GM21390 (cell line): ENCODE results near the gene LITAF.
A peak's percentile ranks its signal among the peaks of the same experiment; 100 is the strongest.
"Not testable (repeated sequence)": the region's sequence is repeated elsewhere in the genome, so short reads cannot be mapped to it uniquely, and the experiment has no call there.

Source experiments
- ATAC-seq: cut with Tn5 transposase; IDR thresholded peaks from one replicate; pipeline ENCODE4 v1.9.1; 2021; ENCODE audit not compliant: unreplicated experiment

LITAF gene

GRCh38 chr16:11576427-11577289 is 10.1 kb downstream of the LITAF start:
- ATAC-seq, result peak; percentile 53

- no peak for ATAC-seq
Measured at GRCh38 chr16:11575223-11575589, 11.5 kb downstream of the LITAF start.

GRCh38 chr16:11572301-11572995 is 14.3 kb downstream of the LITAF start:
- ATAC-seq, result no peak

GRCh38 chr16:11571549-11571948 is 15.2 kb downstream of the LITAF start:
- ATAC-seq, result no peak

- no peak for ATAC-seq
Measured at GRCh38 chr16:11570806-11571205, 15.9 kb downstream of the LITAF start.

- no peak for ATAC-seq
Measured at GRCh38 chr16:11570258-11570657, 16.5 kb downstream of the LITAF start.

- ATAC-seq, result no peak
Measured at GRCh38 chr16:11566398-11566797, 20.3 kb downstream of the LITAF start.

GRCh38 chr16:11565665-11566064 is 21.1 kb downstream of the LITAF start:
- no peak for ATAC-seq

- no peak for ATAC-seq
Measured at GRCh38 chr16:11564046-11564926, 22.4 kb downstream of the LITAF start.

GRCh38 chr16:11563493-11564040 is 23.2 kb downstream of the LITAF start:
- no peak for ATAC-seq

GRCh38 chr16:11562941-11563340 is 23.8 kb downstream of the LITAF start:
- no peak for ATAC-seq

- ATAC-seq, result no peak
Measured at GRCh38 chr16:11562411-11562810, 24.3 kb downstream of the LITAF start.

- ATAC-seq, result no peak
Measured at GRCh38 chr16:11561856-11562255, 24.9 kb downstream of the LITAF start.

GRCh38 chr16:11561454-11561805 is 25.3 kb downstream of the LITAF start:
- ATAC-seq, result no peak

GRCh38 chr16:11560701-11561453 is 25.8 kb downstream of the LITAF start:
- no peak for ATAC-seq

- ATAC-seq, result not testable (repeated sequence)
Measured at GRCh38 chr16:11558308-11558823, 28.4 kb downstream of the LITAF start.

GRCh38 chr16:11557801-11558200 is 28.9 kb downstream of the LITAF start:
- ATAC-seq, result no peak

GRCh38 chr16:11556945-11557720 is 29.6 kb downstream of the LITAF start:
- no peak for ATAC-seq

- no peak for ATAC-seq
Measured at GRCh38 chr16:11556214-11556819, 30.4 kb downstream of the LITAF start.
